Keratinocyte (primary cell): ENCODE results near the gene RFX2. TPM values are rescaled to one million over a fixed set of nuclear protein-coding genes. Genes with fewer than 3 reads are reported as not detected.

Experiments used
- DNase-seq: peaks from one replicate; pipeline ENCODE4 v3.0.0-alpha.2; 2011; ENCODE audit warnings: low read depth, missing footprints, low spot score
- FAIRE-seq: peaks from 2 replicates; lab custom pipeline; 2011; peaks lifted over from hg19 to GRCh38; lab: Jason Lieb, UNC
- H2AFZ ChIP-seq: 2 replicates; pipeline ENCODE4 v1.6.0; 2012; ENCODE audit warnings: low read length, control low read depth, inconsistent platforms; ENCODE audit not compliant: control insufficient read depth
- H3K27ac ChIP-seq: 2 replicates; pipeline ENCODE4 v1.5.1; 2011; ENCODE audit warnings: low read length; ENCODE audit not compliant: control insufficient read depth, insufficient read depth
- H3K27me3 ChIP-seq: 3 replicates; pipeline ENCODE4 v1.6.0; 2011; ENCODE audit warnings: low read length; ENCODE audit not compliant: control insufficient read depth, insufficient read depth; ENCODE audit errors: extremely low read depth
- H3K36me3 ChIP-seq, 2 experiments: 2 replicates in 1 of 2; 3 replicates in 1 of 2; pipeline ENCODE4 v1.5.1; 2011; ENCODE audit warnings: low read length in 2 of 2, mild to moderate bottlenecking in 1 of 2; ENCODE audit not compliant: control insufficient read depth in 2 of 2, insufficient read depth in 2 of 2; ENCODE audit errors: extremely low read depth in 1 of 2
- H3K4me1 ChIP-seq: 3 replicates; pipeline ENCODE4 v1.5.1; 2011; ENCODE audit warnings: low read length; ENCODE audit not compliant: control insufficient read depth, insufficient read depth; ENCODE audit errors: extremely low read depth
- H3K4me2 ChIP-seq: 3 replicates; pipeline ENCODE4 v1.6.0; 2011; ENCODE audit warnings: low read depth, low read length; ENCODE audit not compliant: control insufficient read depth, insufficient read depth; ENCODE audit errors: extremely low read depth
- H3K4me3 ChIP-seq, 3 experiments: fragments of 200-600 bp in 1 of 3; sonication (generic) in 1 of 3; 2 replicates in 2 of 3; 3 replicates in 1 of 3; pipeline ENCODE4 v1.5.1; 2011 to 2016; ENCODE audit warnings: low read length in 3 of 3, mild to moderate bottlenecking in 3 of 3, control low read depth in 2 of 3, inconsistent platforms in 1 of 3, low read depth in 1 of 3, mixed read lengths in 1 of 3, mixed run types in 1 of 3, moderate library complexity in 1 of 3; ENCODE audit not compliant: control insufficient read depth in 2 of 3, insufficient read depth in 2 of 3; ENCODE audit errors: extremely low read depth in 1 of 3
- H3K79me2 ChIP-seq: 2 replicates; pipeline ENCODE4 v1.6.0; 2012; ENCODE audit warnings: low read length; ENCODE audit not compliant: control insufficient read depth, insufficient read depth
- H3K9ac ChIP-seq: 3 replicates; pipeline ENCODE4 v1.6.0; 2011; ENCODE audit warnings: low read length; ENCODE audit not compliant: control insufficient read depth, insufficient read depth; ENCODE audit errors: extremely low read depth
- H3K9me1 ChIP-seq: 3 replicates; pipeline ENCODE4 v1.6.0; 2011; ENCODE audit warnings: low read length; ENCODE audit not compliant: control insufficient read depth, insufficient read depth; ENCODE audit errors: extremely low read depth
- H3K9me3 ChIP-seq: 2 replicates; pipeline ENCODE4 v1.5.1; 2012; ENCODE audit warnings: low read depth, low read length; ENCODE audit not compliant: control insufficient read depth
- H4K20me1 ChIP-seq: 3 replicates; pipeline ENCODE4 v1.6.0; 2011; ENCODE audit warnings: low read length; ENCODE audit not compliant: control insufficient read depth, insufficient read depth; ENCODE audit errors: extremely low read depth
- CTCF ChIP-seq, 3 experiments: IDR thresholded peaks in 1 of 3; conservative IDR thresholded peaks in 1 of 3; optimal IDR thresholded peaks in 1 of 3; 2 replicates in 2 of 3; 3 replicates in 1 of 3; pipeline versions ENCODE3 to v1.5.1; 2011; ENCODE audit warnings: low read length in 3 of 3, mild to moderate bottlenecking in 3 of 3, moderate library complexity in 2 of 3, control low read depth in 1 of 3, inconsistent platforms in 1 of 3; ENCODE audit not compliant: insufficient read depth in 2 of 3; ENCODE audit errors: extremely low read depth in 1 of 3
- EZH2 ChIP-seq: IDR thresholded peaks from one replicate; pipeline ENCODE4 v1.6.1; 2012; ENCODE audit warnings: inconsistent platforms, mild to moderate bottlenecking, low read length, moderate library complexity
- dilution Hi-C: fragments of 300-500 bp; cut with MboI; formaldehyde crosslinking; loops from one replicate; pipeline ENCODE4 v1.7.0; 2020; ENCODE audit warnings: low sequenced_read_pairs; ENCODE audit not compliant: extremely low pct_ligation_motif_present
- polyA plus RNA-seq, 5 experiments: library from polyadenylated mRNA; depleted of rRNA in 3 of 5; stranded (reverse) in 3 of 5; stranded (forward) in 1 of 5; unstranded in 1 of 5; fragments of >200 nt; gene quantifications; 1 replicate in 1 of 5; 2 replicates in 3 of 5; 3 replicates in 1 of 5; pipeline versions ENCODE4 v1.2.1 to v1.2.3, GENCODE V29; 2011 to 2012; ENCODE audit warnings: missing spikeins in 2 of 5, low read depth in 1 of 5, low replicate concordance in 1 of 5

The RFX2 gene
- polyA plus RNA-seq, 1 donor (not counting 4 experiments of a cell fraction or from before 2014, with no cell fraction given) = 5.8 TPM

DNA sequence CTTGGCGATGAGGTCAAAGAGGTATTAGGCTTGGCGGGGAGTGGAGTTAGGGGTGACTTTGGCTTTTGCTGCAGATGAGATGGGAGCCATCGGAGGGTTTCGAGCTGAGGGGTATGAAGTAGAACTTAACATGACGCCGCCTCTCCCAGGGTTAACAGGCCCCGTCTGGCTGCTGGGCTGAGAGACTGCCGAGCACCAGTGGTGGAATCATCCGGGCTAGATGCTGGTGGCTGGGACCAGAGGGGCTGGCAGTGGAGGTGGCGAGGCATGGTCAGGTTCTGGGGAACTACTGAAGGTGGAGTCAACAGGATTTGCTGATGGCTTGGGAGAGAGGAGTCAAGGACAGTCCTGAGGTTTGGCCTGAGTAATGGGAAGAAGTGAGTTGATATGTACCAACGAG is 4.9 kb downstream of the RFX2 start:
- Histone ChIP-seq H3K4me1 (peaks cover 48% of the 10 kb centered on the region), H3K4me3 (no peak overlapping the region), H3K9me3 (no peaks in the 10 kb centered on the region), H3K36me3 (peaks cover 0 to 4% of the 10 kb centered on the region in 2 experiments), H4K20me1 (no peaks in the 10 kb centered on the region), H2AFZ (no peak overlapping the region), H3K27me3 (no peaks in the 10 kb centered on the region), H3K4me2 (no peak overlapping the region), H3K9ac (no peak overlapping the region), H3K79me2 (peaks cover 55% of the 10 kb centered on the region), H3K27ac (peak overlapping the region; percentile 33), H3K9me1 (peaks cover 2% of the 10 kb centered on the region)
- no peak for FAIRE-seq
- TF ChIP-seq EZH2 = no peak
- dilution Hi-C loops = no loop called here
- no peak for DNase-seq

GRCh38 chr19:6103894-6104293 is 6.4 kb downstream of the RFX2 start:
- Histone ChIP-seq H4K20me1 (no peaks in the 10 kb centered on the region), H3K36me3 (peaks cover 0 to 7% of the 10 kb centered on the region in 2 experiments), H3K4me3 (no peak overlapping the region), H3K4me1 (peaks cover 63% of the 10 kb centered on the region), H2AFZ (no peak overlapping the region), H3K9me1 (peaks cover 2% of the 10 kb centered on the region), H3K27me3 (no peaks in the 10 kb centered on the region), H3K9me3 (no peaks in the 10 kb centered on the region), H3K4me2 (peak overlapping the region; percentile 61), H3K9ac (peak overlapping the region; percentile 55), H3K27ac (peak overlapping the region; percentile 89), H3K79me2 (peaks cover 56% of the 10 kb centered on the region)
- dilution Hi-C loops = no loop called here
- no peak for FAIRE-seq
- DNase-seq = no peak
- TF ChIP-seq CTCF (optimal IDR thresholded peaks at IDR 0.05 in 1 of 3, IDR thresholded peaks at IDR 0.05 in 1 of 3, conservative IDR thresholded peaks at IDR 0.05 in 1 of 3; ENCODE audit: extremely low read depth in 1 of 3, insufficient read depth in 2 of 3, low read length in 3 of 3) = no peak
- no peak for TF ChIP-seq EZH2

GRCh38 chr19:6103217-6103644 is 7.1 kb downstream of the RFX2 start:
- Histone ChIP-seq H3K4me1 (peaks cover 69% of the 10 kb centered on the region), H3K9me1 (peaks cover 2% of the 10 kb centered on the region), H4K20me1 (no peaks in the 10 kb centered on the region), H3K9me3 (no peaks in the 10 kb centered on the region), H3K27ac (peak overlapping the region; percentile 89), H2AFZ (no peak overlapping the region), H3K4me2 (peak overlapping the region; percentile 61), H3K36me3 (peaks cover 0 to 7% of the 10 kb centered on the region in 2 experiments), H3K27me3 (no peaks in the 10 kb centered on the region), H3K79me2 (peaks cover 56% of the 10 kb centered on the region), H3K9ac (peak overlapping the region; percentile 61), H3K4me3 (no peak overlapping the region)
- dilution Hi-C loops = no loop called here
- FAIRE-seq = peak; percentile 99
- TF ChIP-seq EZH2 (no peak), CTCF (optimal IDR thresholded peaks at IDR 0.05 in 1 of 3, IDR thresholded peaks at IDR 0.05 in 1 of 3, conservative IDR thresholded peaks at IDR 0.05 in 1 of 3; ENCODE audit: extremely low read depth in 1 of 3, insufficient read depth in 2 of 3, low read length in 3 of 3) (no peak)
- peak; percentile 99 for DNase-seq
